Glutamatergic neuron (in vitro differentiated cells): ENCODE data around the gene PARN. TPM values are rescaled to one million over a fixed set of nuclear protein-coding genes. Genes with fewer than 3 reads are reported as not detected.
"Not testable (repeated sequence)": the region's sequence is repeated elsewhere in the genome, so short reads cannot be mapped to it uniquely, and the experiment has no call there.

ENCODE experiments used
- DNase-seq: peaks from one replicate; pipeline ENCODE4 v3.0.0; 2022
- H3K27ac Mint-ChIP-seq: one replicate; pipeline ENCODE4 v1.8.0; 2020; ENCODE audit warnings: mild to moderate bottlenecking, mixed read lengths, inconsistent platforms; ENCODE audit not compliant: unreplicated experiment
- H3K27me3 Mint-ChIP-seq: one replicate; pipeline ENCODE4 v1.8.0; 2020; ENCODE audit warnings: mild to moderate bottlenecking, moderate library complexity, mixed read lengths, inconsistent platforms; ENCODE audit not compliant: unreplicated experiment
- H3K36me3 Mint-ChIP-seq: one replicate; pipeline ENCODE4 v1.8.0; 2020; ENCODE audit warnings: mild to moderate bottlenecking, mixed read lengths, inconsistent platforms; ENCODE audit not compliant: unreplicated experiment
- H3K4me1 Mint-ChIP-seq: one replicate; pipeline ENCODE4 v1.8.0; 2020; ENCODE audit warnings: mild to moderate bottlenecking, low read depth, mixed read lengths, inconsistent platforms; ENCODE audit not compliant: unreplicated experiment
- H3K4me3 Mint-ChIP-seq: one replicate; pipeline ENCODE4 v1.8.0; 2020; ENCODE audit warnings: mild to moderate bottlenecking, mixed read lengths, inconsistent platforms; ENCODE audit not compliant: unreplicated experiment
- H3K9me3 Mint-ChIP-seq: one replicate; pipeline ENCODE4 v1.8.0; 2020; ENCODE audit warnings: mild to moderate bottlenecking, moderate library complexity, mixed read lengths, inconsistent platforms; ENCODE audit not compliant: unreplicated experiment
- total RNA-seq: library from RNA; stranded (reverse); fragmentation: NEBNext Ultra II Directional; extraction: Animal tissue kit (Norgen Biotek cat#: 25700); gene quantifications from one replicate; pipeline ENCODE4 v1.2.1, GENCODE V29; 2021; ENCODE audit not compliant: unreplicated experiment
- TF ChIP-seq, protein P1 (sequence below): fragments of 200-600 bp; sonication (generic); IDR thresholded peaks from one replicate; pipeline ENCODE4 v1.5.0; 2021; ENCODE audit not compliant: partially characterized antibody, unreplicated experiment

PARN gene
- total RNA-seq, 1 donor from 2014 or later: 26.2 TPM

DNA sequence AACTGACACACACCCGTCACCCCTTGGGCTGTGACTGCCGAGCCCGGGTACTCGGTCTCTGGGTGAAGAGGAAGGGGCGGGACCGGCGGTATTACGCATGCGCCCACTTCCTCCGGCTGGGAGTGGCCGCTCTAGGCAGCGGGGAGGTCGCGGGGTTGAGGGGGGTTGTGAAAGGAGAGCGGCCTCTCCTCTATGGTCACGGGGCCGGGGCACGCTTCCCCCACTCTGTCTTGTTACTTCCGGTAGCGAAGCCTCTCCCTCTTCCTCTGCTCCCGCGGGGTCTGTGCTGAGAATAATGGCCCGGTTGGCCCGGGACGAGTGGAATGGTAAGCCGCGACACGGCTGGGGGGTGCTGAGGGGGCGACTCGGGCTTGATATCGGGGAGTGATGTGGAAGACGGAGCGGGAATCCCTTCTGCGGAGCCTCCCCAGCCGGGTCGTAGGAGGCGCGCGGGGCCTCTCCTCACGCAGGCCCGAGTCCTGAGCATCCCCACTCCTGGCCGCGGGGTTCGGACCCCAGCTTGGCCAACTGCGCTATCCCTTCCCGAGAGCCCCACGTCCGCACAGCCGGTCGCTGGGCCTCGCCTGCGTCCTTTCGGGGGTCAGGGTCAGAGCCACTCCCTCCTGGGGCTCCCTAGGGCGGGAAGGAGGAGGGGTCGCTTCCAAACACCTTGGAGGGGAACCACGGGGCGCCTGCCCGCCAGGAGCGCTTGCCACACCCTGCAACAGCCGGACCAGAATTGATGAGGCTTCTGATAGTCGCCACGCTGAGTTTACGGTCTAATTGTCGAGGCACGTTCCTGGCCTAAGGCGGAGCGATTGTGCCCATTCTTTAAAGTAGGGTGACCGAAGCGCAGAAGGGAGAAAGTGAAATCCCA, 2.9 kb upstream of the PARN start, which contains the start of gene BFAR:
TSS of gene BFAR (plus strand) at position 259 of the 877 bp plus-strand sequence. CDS start 11,396 bp downstream, outside the sequence.
- DNase-seq: peak; percentile 100
- Mint-ChIP-seq H3K27me3 (peaks cover 2% of the 10 kb centered on the region), H3K4me1 (peaks cover 37% of the 10 kb centered on the region), H3K27ac (peak within 1 kb of the TSS; percentile 99), H3K36me3 (no peaks in the 10 kb centered on the region), H3K9me3 (peaks cover 7% of the 10 kb centered on the region), H3K4me3 (peak within 1 kb of the TSS; percentile 99)
- TF ChIP-seq, protein P1, sequence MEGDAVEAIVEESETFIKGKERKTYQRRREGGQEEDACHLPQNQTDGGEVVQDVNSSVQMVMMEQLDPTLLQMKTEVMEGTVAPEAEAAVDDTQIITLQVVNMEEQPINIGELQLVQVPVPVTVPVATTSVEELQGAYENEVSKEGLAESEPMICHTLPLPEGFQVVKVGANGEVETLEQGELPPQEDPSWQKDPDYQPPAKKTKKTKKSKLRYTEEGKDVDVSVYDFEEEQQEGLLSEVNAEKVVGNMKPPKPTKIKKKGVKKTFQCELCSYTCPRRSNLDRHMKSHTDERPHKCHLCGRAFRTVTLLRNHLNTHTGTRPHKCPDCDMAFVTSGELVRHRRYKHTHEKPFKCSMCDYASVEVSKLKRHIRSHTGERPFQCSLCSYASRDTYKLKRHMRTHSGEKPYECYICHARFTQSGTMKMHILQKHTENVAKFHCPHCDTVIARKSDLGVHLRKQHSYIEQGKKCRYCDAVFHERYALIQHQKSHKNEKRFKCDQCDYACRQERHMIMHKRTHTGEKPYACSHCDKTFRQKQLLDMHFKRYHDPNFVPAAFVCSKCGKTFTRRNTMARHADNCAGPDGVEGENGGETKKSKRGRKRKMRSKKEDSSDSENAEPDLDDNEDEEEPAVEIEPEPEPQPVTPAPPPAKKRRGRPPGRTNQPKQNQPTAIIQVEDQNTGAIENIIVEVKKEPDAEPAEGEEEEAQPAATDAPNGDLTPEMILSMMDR: no peak

DNA sequence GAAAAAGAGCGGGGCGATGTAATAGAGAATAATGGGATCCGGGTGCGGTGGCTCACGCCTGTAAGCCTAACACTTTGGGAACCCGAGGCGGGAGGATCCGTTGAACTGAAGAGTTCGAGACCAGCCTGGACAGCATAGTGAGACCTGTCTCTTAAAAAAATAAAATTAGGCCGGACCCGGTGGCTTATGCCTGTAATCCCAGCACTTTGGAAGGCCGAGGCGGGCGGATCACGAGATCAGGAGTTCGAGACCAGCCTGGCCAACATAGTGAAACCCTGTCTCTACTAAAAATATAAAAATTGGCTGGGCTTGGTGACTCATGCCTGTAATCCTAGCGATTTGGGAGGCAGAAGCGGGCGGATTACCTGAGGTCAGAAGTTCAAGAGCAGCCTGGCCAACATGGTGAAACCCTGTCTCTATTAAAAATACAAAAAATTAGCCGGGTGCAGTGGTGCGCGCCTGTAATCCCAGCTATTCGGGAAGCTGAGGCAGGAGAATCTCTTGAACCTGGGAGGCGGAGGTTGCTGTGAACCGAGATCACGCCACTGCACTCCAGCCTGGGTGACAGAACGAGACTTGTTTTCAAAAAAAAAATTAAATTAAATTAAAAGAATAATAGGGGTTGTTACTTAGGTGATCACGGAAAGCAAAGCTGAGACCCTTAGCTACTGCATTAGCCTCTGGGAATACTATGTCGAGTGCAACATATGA, 715 bp upstream of the PARN start:
- H3K27ac Mint-ChIP-seq: peak overlapping the region; percentile 89
- not testable (repeated sequence) for H3K27me3 Mint-ChIP-seq, H3K36me3 Mint-ChIP-seq, DNase-seq, H3K9me3 Mint-ChIP-seq
- peak overlapping the region; percentile 99 for H3K4me3 Mint-ChIP-seq
- H3K4me1 Mint-ChIP-seq: peaks cover 25% of the 10 kb centered on the region

DNA sequence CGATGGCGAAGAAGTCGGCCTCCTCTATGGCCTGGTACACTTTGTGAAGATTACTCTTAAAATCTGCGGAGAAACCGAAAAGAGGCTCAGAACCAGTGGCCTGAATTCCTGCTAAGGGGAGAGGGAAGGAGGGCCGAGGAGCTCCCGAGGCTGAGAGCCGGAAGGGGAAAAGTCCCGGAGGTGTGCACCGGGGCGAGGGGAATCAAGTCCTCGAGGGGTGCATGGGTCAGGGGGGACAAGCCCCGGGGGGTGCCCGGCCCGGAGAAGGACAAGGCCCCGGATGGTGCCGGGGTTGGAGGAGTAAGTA, 495 bp downstream of the PARN start:
- Mint-ChIP-seq H3K27ac (peak overlapping the region; percentile 85), H3K4me3 (peak overlapping the region; percentile 96)

DNA sequence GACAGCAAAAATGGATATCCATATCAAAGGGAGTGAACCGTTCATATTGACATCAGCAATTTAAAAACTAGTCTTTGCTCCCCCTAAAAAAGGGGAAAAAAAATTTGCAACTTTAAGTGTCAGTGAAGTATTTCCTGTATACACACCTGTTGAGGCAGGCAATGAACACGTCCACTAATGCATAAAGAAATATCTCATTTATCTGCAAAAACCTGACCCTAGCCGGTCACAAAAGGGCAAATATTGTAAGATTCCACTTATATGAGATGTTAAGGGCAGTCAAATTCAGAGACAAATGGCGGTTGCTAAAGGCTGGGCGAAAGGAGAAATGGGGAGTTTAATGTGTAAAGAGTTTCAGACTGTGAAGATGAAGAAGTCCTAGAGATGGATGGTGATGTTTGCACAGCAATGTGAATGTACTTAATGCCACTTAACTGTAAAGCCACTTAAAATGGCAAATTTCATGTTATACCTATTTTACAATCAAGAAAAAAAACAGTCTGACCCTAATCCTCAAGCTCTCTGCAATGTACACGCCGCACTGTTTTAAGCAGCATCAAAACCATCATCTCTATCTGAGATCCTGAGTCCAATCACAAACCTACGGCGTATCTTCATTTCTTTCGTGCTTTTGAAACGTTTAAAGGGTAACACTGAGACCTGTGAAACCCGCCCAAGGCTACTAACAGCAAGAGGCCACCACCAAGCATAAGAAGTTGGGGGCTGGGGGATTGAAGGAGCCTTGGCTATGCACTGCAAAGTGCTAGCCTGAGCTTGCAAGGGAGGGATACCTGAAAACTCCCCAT, 1.1 kb downstream of the PARN start:
- TF ChIP-seq, protein P1: no peak
- DNase-seq: no peak
- H3K36me3 Mint-ChIP-seq: no peaks in the 10 kb centered on the region
- H3K9me3 Mint-ChIP-seq: peaks cover 6% of the 10 kb centered on the region
- peak overlapping the region; percentile 85 for H3K27ac Mint-ChIP-seq
- peaks cover 12% of the 10 kb centered on the region for H3K4me1 Mint-ChIP-seq
- H3K4me3 Mint-ChIP-seq: peak overlapping the region; percentile 96
- H3K27me3 Mint-ChIP-seq: peaks cover 2% of the 10 kb centered on the region

More for the DNA sequence above, 495 bp downstream of the PARN start:
- DNase-seq: no peak
- TF ChIP-seq, protein P1: no peak
- peaks cover 7% of the 10 kb centered on the region for H3K9me3 Mint-ChIP-seq
- H3K36me3 Mint-ChIP-seq: no peaks in the 10 kb centered on the region
- peaks cover 18% of the 10 kb centered on the region for H3K4me1 Mint-ChIP-seq
- H3K27me3 Mint-ChIP-seq: peaks cover 2% of the 10 kb centered on the region

DNA sequence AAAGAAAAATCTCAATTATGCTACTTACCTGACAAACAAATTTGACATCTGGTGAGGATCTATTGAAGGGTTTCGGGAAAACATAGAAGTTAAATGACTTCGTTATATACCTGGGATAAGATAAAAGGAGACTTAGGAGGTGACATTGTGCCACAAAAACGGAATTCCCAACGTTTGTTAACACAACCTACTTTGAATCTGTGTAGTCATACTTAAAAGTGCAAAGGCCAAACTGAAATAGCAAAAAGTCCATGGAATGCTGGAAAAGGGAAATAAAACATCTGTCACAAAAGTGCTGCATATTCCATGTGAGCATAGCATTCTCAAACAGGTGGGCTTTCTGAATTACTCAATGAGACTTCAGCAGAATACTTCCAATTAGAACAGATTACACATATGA, 3.0 kb downstream of the PARN start:
- Mint-ChIP-seq H3K4me3 (no peak overlapping the region), H3K9me3 (peaks cover 1% of the 10 kb centered on the region), H3K36me3 (no peaks in the 10 kb centered on the region), H3K4me1 (peaks cover 12% of the 10 kb centered on the region), H3K27ac (no peak overlapping the region), H3K27me3 (peaks cover 4% of the 10 kb centered on the region)
- DNase-seq: no peak
- TF ChIP-seq, protein P1: no peak
